ENCODE data around the gene LILRB1.
"Not testable (repeated sequence)": the region's sequence is repeated elsewhere in the genome, so short reads cannot be mapped to it uniquely, and the experiment has no call there.

Gene LILRB1

GRCh38 chr19:54624934-54625730 lies 5.2 kb upstream of the LILRB1 start:
- DNase-seq: peak in 1 of 4 experiments; percentile 11

GRCh38 chr19:54626757-54627156 lies 3.5 kb upstream of the LILRB1 start:
- DNase-seq: no peak

GRCh38 chr19:54627912-54628311 lies 2.4 kb upstream of the LILRB1 start:
- DNase-seq: not testable (repeated sequence)

GRCh38 chr19:54630782-54631181 lies 498 bp downstream of the LILRB1 start:
- DNase-seq: peak in 3 of 4 experiments; percentile 26 to 49 (median 44)

GRCh38 chr19:54631489-54632337 lies 1.4 kb downstream of the LILRB1 start:
- DNase-seq: peak in 2 of 4 experiments; percentile 34 to 50

GRCh38 chr19:54632517-54632916 lies 2.2 kb downstream of the LILRB1 start:
- DNase-seq: not testable (repeated sequence)

- no peak for DNase-seq
Observed at GRCh38 chr19:54633401-54633800, 3.1 kb downstream of the LILRB1 start.

- DNase-seq: not testable (repeated sequence)
Observed at GRCh38 chr19:54636081-54636480, 5.8 kb downstream of the LILRB1 start.

- DNase-seq: no peak
Observed at GRCh38 chr19:54638683-54639082, 8.4 kb downstream of the LILRB1 start.

GRCh38 chr19:54642953-54643352 lies 12.7 kb downstream of the LILRB1 start:
- DNase-seq: peak; percentile 60 to 82 (median 76)

- peak; percentile 51 to 88 (median 80) for DNase-seq
Observed at GRCh38 chr19:54643583-54643982, 13.3 kb downstream of the LILRB1 start.

GRCh38 chr19:54644056-54644455 lies 13.8 kb downstream of the LILRB1 start:
- DNase-seq: peak; percentile 90 to 95 (median 94)

- DNase-seq: no peak
Observed at GRCh38 chr19:54646331-54646841, 16.1 kb downstream of the LILRB1 start.

- DNase-seq: peak in 1 of 4 experiments; percentile 15
Observed at GRCh38 chr19:54648129-54648528, 17.8 kb downstream of the LILRB1 start.

GRCh38 chr19:54650108-54650655 lies 19.9 kb downstream of the LILRB1 start:
- peak; percentile 51 to 83 (median 78) for DNase-seq

- DNase-seq: peak in 3 of 4 experiments; percentile 29 to 84 (median 71)
Observed at GRCh38 chr19:54653181-54653809, 23.0 kb downstream of the LILRB1 start.

- DNase-seq: peak; percentile 85 to 95 (median 92)
Observed at GRCh38 chr19:54654447-54655321, 24.4 kb downstream of the LILRB1 start.

- DNase-seq: peak; percentile 28 to 68 (median 51)
Observed at GRCh38 chr19:54659300-54659699, 29.0 kb downstream of the LILRB1 start.

- peak; percentile 47 to 72 (median 67) for DNase-seq
Observed at GRCh38 chr19:54660306-54660705, 30.0 kb downstream of the LILRB1 start.

GRCh38 chr19:54660964-54661363 lies 30.7 kb downstream of the LILRB1 start:
- DNase-seq: peak; percentile 57 to 88 (median 74)

- peak in 2 of 4 experiments; percentile 10 to 54 for DNase-seq
Observed at GRCh38 chr19:54661846-54662481, 31.7 kb downstream of the LILRB1 start.

All from suppressor macrophage (primary cell).